Measurements from ENCODE around the gene MAPK4. TPM values are rescaled to one million over a fixed set of nuclear protein-coding genes. Genes with fewer than 3 reads are reported as not detected.
"Not testable (repeated sequence)": the region's sequence is repeated elsewhere in the genome, so short reads cannot be mapped to it uniquely, and the experiment has no call there.

The MAPK4 gene
- not detected in 2 replicates for total RNA-seq (2014; rRNA removed; shearing (Covaris generic); ENCODE audit: low replicate concordance)

DNA sequence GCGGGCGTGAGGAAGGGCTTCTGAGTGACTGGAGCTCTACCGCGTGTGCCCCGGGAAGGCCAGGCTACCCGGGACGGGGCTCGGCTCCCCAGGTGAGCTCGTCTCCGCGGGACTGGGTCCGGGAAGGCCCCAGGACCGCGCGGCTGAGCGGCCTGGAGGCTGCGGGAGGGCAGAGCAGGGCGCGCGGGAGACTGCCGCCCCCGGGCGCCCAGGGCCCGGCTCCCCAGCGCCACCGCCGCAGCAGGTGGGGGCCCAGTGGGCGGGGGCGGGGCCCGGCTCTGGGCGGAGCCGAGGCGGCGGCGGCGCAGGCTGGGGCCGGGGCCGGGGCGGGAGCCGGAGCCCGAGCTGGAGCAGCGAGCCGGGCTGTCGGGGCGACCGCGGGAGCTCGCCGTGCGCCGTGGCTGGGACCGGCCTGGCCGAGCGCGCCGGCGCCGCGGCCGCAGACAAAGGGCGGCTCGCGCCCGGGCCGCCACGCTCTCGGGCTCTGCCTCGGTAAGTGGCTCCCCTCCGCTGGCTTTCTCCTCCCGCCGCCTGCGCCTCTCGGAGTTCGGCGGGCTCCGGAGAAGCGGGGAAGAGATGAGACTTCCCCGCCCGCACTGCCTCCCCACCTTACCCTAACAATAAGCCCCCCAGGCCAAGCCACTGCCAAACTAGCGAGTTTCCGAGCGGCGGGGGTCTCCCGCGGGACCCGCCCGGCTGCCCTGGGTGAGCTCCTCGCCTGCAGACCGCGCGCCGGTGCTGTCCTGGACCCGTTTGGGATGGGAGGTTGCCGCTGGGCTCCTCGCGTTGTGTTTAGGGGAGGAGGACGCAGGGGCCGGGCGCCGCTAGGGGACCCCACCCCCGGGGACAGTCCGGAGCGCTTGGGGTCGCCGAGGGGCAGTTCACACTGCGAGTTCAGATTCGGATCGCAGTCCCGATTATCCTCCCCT is at the start of gene MAPK4:
TSS of gene MAPK4 (plus strand) at position 336 of the 929 bp plus-strand sequence. CDS start 103,872 bp downstream, outside the sequence.
- no peak for DNase-seq (ENCODE audit: low read depth)
- in situ Hi-C loops (cut with HindIII; ENCODE audit: low pct_unique_long_range_greater_than_20kb, low sequenced_read_pairs): no loop called here

GRCh38 chr18:50517277-50517676 is 42.6 kb upstream of the MAPK4 start:
- DNase-seq (ENCODE audit: low read depth); in situ Hi-C loops (cut with HindIII; ENCODE audit: low pct_unique_long_range_greater_than_20kb, low sequenced_read_pairs): not testable (repeated sequence)

- DNase-seq (ENCODE audit: low read depth): no peak
- in situ Hi-C loops (cut with HindIII; ENCODE audit: low pct_unique_long_range_greater_than_20kb, low sequenced_read_pairs): no loop called here
These were observed 40.9 kb upstream of the MAPK4 start for GRCh38 chr18:50518787-50519546.

DNA sequence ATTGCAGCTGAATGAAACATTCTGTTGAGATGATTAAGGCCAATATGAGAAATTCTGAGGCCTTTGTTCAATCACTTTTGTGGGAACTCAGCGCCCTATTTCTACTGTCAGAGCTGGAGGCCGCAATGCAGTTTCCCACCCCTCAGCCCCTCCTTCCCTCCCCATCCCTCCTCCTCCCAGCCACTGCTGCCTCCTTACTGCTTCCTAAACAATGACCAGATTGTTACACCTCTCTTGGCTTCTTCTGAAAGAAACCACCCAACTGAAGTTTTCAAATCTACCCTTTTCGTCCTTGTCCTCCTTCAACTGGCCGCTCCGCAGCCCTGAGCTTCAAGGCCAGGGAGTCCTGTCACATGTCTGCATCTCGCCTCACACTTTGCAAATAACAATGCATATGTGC is 36.7 kb upstream of the MAPK4 start:
- in situ Hi-C loops (cut with HindIII; ENCODE audit: low pct_unique_long_range_greater_than_20kb, low sequenced_read_pairs): no loop called here
- no peak for DNase-seq (ENCODE audit: low read depth)

DNA sequence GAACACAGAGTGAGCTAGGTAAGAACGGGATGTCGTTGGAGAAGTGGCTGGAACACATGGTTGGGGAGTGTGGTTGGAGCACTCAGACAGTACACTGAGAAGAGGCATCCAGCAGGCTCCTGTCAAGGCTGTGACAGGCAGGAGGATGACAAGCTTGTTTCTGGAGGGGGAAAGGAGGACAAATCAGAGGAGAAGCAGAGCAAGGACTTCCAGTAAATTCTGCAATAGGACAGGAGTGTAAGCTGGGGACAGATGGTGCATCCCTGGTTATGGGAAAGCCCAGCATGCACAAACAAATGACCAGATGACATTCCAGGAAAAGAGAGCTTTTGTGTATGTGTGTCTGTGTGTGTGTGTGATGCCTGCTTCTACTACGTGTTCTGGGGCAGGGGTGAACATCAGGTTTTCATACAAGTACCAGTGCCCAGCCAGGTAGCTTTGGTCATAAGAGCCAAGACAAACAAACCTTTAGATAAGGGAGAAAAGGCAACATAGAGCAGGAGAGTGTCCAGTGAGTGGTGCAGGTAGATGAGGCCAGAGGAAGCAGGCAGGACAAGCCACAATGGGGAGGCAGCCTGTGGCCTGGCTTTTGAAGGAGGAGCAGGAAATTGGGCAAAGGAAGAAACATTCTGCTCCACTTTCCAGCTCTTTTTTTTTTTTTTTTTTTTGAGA is 32.1 kb upstream of the MAPK4 start:
- in situ Hi-C loops (cut with HindIII; ENCODE audit: low pct_unique_long_range_greater_than_20kb, low sequenced_read_pairs): no loop called here
- no peak for DNase-seq (ENCODE audit: low read depth)

DNA sequence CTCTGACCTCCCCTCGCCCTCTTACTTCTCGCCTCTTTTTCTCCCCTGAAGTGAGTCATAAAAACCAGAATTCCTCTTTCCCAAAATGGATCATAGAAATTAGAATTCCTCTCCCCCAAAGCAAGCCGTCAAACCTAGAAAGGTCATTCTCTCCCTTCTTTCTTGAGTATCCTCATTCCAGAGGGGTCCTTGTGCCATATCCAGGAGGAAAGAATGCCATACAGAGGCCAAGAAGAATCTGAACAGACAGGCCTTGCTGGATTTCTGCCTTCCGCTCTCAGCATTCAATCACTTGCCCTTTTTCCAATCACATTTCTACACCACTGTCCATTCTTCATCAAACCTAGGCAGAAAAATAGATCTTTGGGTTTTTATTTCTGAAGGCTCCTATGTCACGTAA is 31.1 kb upstream of the MAPK4 start:
- no peak for DNase-seq (ENCODE audit: low read depth)
- in situ Hi-C loops (cut with HindIII; ENCODE audit: low pct_unique_long_range_greater_than_20kb, low sequenced_read_pairs): no loop called here

DNA sequence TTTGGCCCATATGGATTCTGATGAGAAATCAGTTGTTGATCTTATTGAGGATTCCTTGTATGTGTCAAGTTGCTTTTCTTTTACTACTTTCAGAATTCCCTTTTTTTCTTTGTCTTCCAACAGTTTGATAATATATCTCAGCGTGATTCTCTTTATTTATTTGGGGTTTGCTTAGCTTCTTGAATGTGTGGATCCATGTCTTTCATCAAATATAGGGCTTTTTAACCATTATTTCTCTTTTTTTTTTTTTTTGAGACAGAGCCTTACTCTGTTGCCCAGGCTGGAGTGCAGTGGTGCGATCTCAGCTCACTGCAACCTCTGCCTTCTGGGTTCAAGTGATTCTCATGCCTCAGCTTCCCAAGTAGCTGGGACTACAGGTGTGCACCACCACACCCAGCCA is 26.1 kb upstream of the MAPK4 start:
- in situ Hi-C loops (cut with HindIII; ENCODE audit: low pct_unique_long_range_greater_than_20kb, low sequenced_read_pairs); DNase-seq (ENCODE audit: low read depth): not testable (repeated sequence)

DNA sequence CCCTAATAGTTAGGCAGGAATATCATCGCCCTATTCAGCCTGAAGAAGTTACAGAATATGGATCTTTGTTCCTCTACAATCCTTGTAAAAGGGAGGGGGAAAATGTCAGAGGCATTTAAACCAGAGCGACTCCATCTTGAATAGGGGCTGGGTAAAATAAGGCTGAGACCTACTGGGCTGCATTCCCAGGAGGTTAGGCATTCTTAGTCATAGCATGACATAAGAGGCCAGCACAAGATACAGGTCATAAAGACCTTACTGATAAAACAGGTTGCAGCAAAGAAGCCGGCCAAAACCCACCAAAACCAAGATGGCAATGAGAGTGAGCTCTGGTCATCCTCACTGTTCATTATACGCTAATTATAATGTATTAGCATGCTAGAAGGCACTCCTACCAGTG is 15.4 kb upstream of the MAPK4 start:
- DNase-seq (ENCODE audit: low read depth); in situ Hi-C loops (cut with HindIII; ENCODE audit: low pct_unique_long_range_greater_than_20kb, low sequenced_read_pairs): not testable (repeated sequence)

GRCh38 chr18:50545936-50546335 is 14.0 kb upstream of the MAPK4 start:
- DNase-seq (ENCODE audit: low read depth): no peak
- in situ Hi-C loops (cut with HindIII; ENCODE audit: low pct_unique_long_range_greater_than_20kb, low sequenced_read_pairs): no loop called here

GRCh38 chr18:50548160-50548559 is 11.7 kb upstream of the MAPK4 start:
- in situ Hi-C loops (cut with HindIII; ENCODE audit: low pct_unique_long_range_greater_than_20kb, low sequenced_read_pairs): no loop called here
- no peak for DNase-seq (ENCODE audit: low read depth)

DNA sequence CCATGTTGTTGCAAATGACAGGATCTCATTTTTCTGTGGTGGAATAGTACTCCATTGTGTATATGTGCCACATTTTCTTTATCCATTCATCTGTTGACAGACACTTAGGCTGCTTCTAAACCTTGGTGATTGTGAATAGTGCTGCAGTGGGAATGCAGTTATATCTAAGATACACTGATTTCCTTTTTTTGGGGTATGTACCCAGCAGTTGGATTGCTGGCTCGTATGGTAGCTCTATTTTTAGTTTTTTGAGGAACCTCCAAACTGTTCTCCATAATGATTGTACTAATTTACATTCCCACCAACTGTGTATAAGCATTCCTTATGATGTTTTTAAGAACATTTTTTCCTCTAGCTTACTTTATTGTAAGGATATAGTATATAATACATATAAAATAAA is 8.2 kb upstream of the MAPK4 start:
- DNase-seq (ENCODE audit: low read depth); in situ Hi-C loops (cut with HindIII; ENCODE audit: low pct_unique_long_range_greater_than_20kb, low sequenced_read_pairs): not testable (repeated sequence)

DNA sequence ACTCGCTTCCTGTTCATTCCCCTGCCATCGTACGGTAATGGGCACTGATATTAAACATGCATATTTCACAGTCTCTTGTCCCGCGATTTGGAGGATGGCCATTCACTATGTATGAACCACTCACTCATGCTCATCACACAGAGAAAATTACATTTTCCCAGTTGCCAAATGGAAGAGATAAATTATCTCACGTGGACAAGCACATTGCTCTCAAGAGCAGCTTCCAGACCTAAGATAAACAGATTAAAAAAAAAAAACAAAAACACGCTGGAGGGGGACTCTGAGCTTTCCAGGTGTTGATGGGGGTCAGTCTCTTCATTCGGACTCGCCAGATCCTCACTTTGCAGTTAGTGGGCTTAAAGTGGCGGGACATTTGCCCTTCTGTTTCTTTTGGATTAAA is 1.7 kb upstream of the MAPK4 start:
- DNase-seq (ENCODE audit: low read depth): no peak
- in situ Hi-C loops (cut with HindIII; ENCODE audit: low pct_unique_long_range_greater_than_20kb, low sequenced_read_pairs): no loop called here

- DNase-seq (ENCODE audit: low read depth): no peak
- in situ Hi-C loops (cut with HindIII; ENCODE audit: low pct_unique_long_range_greater_than_20kb, low sequenced_read_pairs): no loop called here
These were observed 737 bp upstream of the MAPK4 start for GRCh38 chr18:50558948-50559751.

- in situ Hi-C loops (cut with HindIII; ENCODE audit: low pct_unique_long_range_greater_than_20kb, low sequenced_read_pairs): no loop called here
- no peak for DNase-seq (ENCODE audit: low read depth)
These were observed 1.1 kb downstream of the MAPK4 start for GRCh38 chr18:50560681-50561629.

DNA sequence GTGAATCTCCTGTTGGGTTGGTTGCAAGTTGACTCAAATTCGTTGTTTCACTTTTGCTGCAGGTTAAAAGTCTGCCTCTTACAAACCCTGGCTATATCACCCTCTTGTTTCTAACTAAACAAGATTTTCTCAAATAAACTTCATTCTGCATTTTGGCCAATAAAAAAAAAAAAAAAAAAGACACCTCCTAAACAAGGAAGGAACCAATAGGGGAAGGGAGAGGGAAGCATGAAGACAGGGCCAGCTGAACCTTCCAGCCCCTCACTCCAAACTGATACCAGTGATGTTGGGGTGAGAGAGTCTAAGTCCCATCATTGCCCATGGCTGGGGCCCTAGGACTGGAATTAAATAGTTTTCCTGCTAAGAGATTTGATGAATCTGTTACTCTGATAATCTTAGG is 2.4 kb downstream of the MAPK4 start:
- DNase-seq (ENCODE audit: low read depth); in situ Hi-C loops (cut with HindIII; ENCODE audit: low pct_unique_long_range_greater_than_20kb, low sequenced_read_pairs): not testable (repeated sequence)

DNA sequence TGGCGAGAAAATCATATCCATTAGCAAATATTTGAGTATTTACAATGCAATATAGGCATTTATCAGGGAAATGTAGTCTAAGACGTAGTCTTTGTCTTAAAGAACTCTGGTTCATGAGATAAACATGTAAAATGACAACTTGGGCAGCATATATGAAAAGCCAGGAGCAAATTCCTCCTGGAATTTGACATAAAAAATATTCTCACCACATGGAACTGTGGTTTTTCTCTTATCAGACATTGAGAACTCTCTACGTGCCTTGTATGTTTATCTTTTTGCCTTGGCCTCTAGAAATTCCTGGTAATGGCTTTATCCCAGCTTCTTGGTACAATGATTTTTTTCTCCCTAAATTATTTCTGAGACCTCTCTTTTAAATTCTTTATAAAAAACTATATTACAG is 2.8 kb downstream of the MAPK4 start:
- no peak for DNase-seq (ENCODE audit: low read depth)
- in situ Hi-C loops (cut with HindIII; ENCODE audit: low pct_unique_long_range_greater_than_20kb, low sequenced_read_pairs): no loop called here

DNA sequence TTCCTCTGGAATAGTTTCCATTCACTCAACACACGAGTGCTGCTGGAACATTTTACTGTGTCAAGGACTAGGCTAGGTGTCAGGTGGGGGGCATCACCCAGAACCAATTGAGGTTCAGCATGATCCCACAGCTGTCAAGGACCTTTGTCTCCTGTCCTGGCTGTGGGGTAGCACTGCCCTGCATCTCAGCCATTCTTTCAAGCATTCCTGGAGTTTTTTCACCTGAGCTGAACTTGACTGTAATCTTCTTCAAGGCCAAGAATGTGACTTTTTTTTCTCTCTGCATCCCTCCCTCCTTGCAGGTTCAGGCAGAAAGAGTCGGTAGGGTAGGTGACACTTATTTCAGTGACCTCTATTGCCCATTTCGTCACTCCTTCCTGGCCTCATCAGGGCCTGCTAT is 3.5 kb downstream of the MAPK4 start:
- in situ Hi-C loops (cut with HindIII; ENCODE audit: low pct_unique_long_range_greater_than_20kb, low sequenced_read_pairs): no loop called here
- DNase-seq (ENCODE audit: low read depth): no peak

Data from Caki2 (cell line).